Panc1 (cell line): ENCODE measurements around the gene DLG5. TPM values are rescaled to one million over a fixed set of nuclear protein-coding genes. Genes with fewer than 3 reads are reported as not detected.
A peak's percentile ranks its signal among the peaks of the same experiment; 100 is the strongest.

Experiments
- ATAC-seq: fragments of 200-7000 bp; cut with Tn5 transposase; 2 replicates; pipeline ENCODE4 v1.9.1; 2020; ENCODE audit warnings: mild to moderate bottlenecking, moderate library complexity
- BruUV-seq: library from RNA; stranded (reverse); fragments of 400-500 nt; replicated peaks from 2 replicates; lab custom pipeline; 2021; lab: Mats Ljungman, UMichigan
- CTCF ChIA-PET: fragments of 300-600 bp; sonication (Branson Sonifier 250); formaldehyde crosslinking; loops from one replicate; lab custom pipeline; 2022; ENCODE audit warnings: antibody characterized with exemption; lab: Charles Lee
- POLR2A ChIA-PET: fragments of 300-600 bp; sonication (Branson Sonifier 250); formaldehyde crosslinking; loops from one replicate; lab custom pipeline; 2022; ENCODE audit warnings: antibody characterized with exemption; lab: Charles Lee
- DNase-seq: peaks from one replicate; pipeline ENCODE4 v3.0.0-alpha.2; 2010; ENCODE audit warnings: low read depth, low spot score
- H3K27ac ChIP-seq: 2 replicates; pipeline ENCODE4 v1.5.1; 2011; ENCODE audit warnings: mild to moderate bottlenecking, low read length, inconsistent platforms
- H3K27me3 ChIP-seq: fragments of 200-500 bp; sonication (Bioruptor generic); 2 replicates; pipeline ENCODE4 v1.6.0; 2014; ENCODE audit warnings: low read length, inconsistent platforms; ENCODE audit not compliant: control insufficient read depth, insufficient read depth
- H3K36me3 ChIP-seq: fragments of 200-500 bp; sonication (Bioruptor generic); 2 replicates; pipeline ENCODE4 v1.5.1; 2014; ENCODE audit warnings: inconsistent platforms, mild to moderate bottlenecking, low read length, moderate library complexity; ENCODE audit not compliant: control insufficient read depth, insufficient read depth
- H3K4me1 ChIP-seq: 2 replicates; pipeline ENCODE4 v1.5.1; 2011; ENCODE audit warnings: inconsistent platforms, mild to moderate bottlenecking, low read length, moderate library complexity; ENCODE audit not compliant: control insufficient read depth, insufficient read depth
- H3K4me3 ChIP-seq, 2 experiments: 2 replicates each; pipeline ENCODE4 v1.5.1; 2011 to 2012; ENCODE audit warnings: low read depth in 2 of 2, low read length in 2 of 2, mild to moderate bottlenecking in 2 of 2, inconsistent platforms in 1 of 2, moderate library complexity in 1 of 2
- H3K9me3 ChIP-seq: fragments of 200-500 bp; sonication (Bioruptor generic); 2 replicates; pipeline ENCODE4 v1.5.1; 2014; ENCODE audit warnings: low read depth, mild to moderate bottlenecking, inconsistent platforms, low read length, moderate library complexity; ENCODE audit not compliant: control insufficient read depth, insufficient read depth
- POLR2AphosphoS5 ChIP-seq: IDR thresholded peaks from 2 replicates; pipeline ENCODE4 v1.6.1; 2012; ENCODE audit warnings: mild to moderate bottlenecking, low read depth, low read length, moderate library complexity
- REST ChIP-seq, 2 experiments: IDR thresholded peaks; 2 replicates each; pipeline ENCODE4 v1.6.1; 2011 to 2012; ENCODE audit warnings: low read depth in 2 of 2, control low read depth in 1 of 2, low read length in 1 of 2, mild to moderate bottlenecking in 1 of 2, moderate library complexity in 1 of 2; ENCODE audit not compliant: insufficient read depth in 1 of 2
- SIN3A ChIP-seq: IDR thresholded peaks from 2 replicates; pipeline ENCODE4 v1.6.1; 2012; ENCODE audit warnings: low read depth, mild to moderate bottlenecking, low read length, moderate library complexity, borderline replicate concordance; ENCODE audit not compliant: insufficient read depth
- TCF7L2 ChIP-seq: IDR thresholded peaks from 2 replicates; pipeline ENCODE4 v1.6.1; 2011; ENCODE audit warnings: mild to moderate bottlenecking, low read depth, low read length, inconsistent platforms
- in situ Hi-C: cut with HindIII; loops from 2 replicates; pipeline ENCODE4 v1.10.0; 2016; ENCODE audit warnings: low sequenced_read_pairs, low pct_unique_long_range_greater_than_20kb
- intact Hi-C: fragments of 100-400 bp; cut with micrococcal nuclease; formaldehyde crosslinking; loops from one replicate; pipeline ENCODE4 v1.10.0; 2022; ENCODE audit not compliant: unreplicated experiment
- total RNA-seq: library from RNA; stranded (reverse); gene quantifications from one replicate; pipeline ENCODE4 v1.2.1, GENCODE V29; 2021; ENCODE audit not compliant: unreplicated experiment
- TF ChIP-seq, protein P1 (sequence below): fragments of 450-650 bp; IDR thresholded peaks from 2 replicates; pipeline ENCODE4 v1.5.1; 2017; ENCODE audit warnings: mild to moderate bottlenecking

Gene DLG5
- total RNA-seq, 1 experiment from 2014 or later = 85.6 TPM

DNA sequence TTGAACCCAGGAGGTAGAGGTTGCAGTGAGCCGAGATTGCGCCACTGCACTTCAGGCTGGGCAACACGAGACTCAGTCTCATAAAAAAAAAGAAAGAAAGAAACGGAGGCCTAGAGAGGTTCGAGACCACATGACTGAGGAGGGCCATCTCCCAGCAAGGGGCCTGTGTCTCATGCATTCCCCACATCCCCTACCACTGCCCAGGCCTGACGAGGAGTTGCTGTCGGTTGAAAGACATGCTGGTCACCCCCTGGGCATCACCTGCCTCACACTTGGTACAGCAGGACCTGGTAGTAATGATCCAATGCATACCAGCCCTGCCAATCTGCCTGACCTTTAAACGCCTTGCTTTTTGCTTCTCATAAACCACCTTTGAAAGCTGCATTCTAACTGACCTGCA lies 85.9 kb downstream of the DLG5 start:
- H3K4me1 ChIP-seq = peaks cover 4% of the 10 kb centered on the region; the same call in 1 of the 2 replicates
- H3K4me3 ChIP-seq = no peak overlapping the region
- ATAC-seq (no peak), DNase-seq (no peak)
- H3K27me3 ChIP-seq = no peaks in the 10 kb centered on the region
- no TSS peak for BruUV-seq
- no peaks in the 10 kb centered on the region for H3K9me3 ChIP-seq
- H3K27ac ChIP-seq = no peak overlapping the region
- TF ChIP-seq, protein P1, sequence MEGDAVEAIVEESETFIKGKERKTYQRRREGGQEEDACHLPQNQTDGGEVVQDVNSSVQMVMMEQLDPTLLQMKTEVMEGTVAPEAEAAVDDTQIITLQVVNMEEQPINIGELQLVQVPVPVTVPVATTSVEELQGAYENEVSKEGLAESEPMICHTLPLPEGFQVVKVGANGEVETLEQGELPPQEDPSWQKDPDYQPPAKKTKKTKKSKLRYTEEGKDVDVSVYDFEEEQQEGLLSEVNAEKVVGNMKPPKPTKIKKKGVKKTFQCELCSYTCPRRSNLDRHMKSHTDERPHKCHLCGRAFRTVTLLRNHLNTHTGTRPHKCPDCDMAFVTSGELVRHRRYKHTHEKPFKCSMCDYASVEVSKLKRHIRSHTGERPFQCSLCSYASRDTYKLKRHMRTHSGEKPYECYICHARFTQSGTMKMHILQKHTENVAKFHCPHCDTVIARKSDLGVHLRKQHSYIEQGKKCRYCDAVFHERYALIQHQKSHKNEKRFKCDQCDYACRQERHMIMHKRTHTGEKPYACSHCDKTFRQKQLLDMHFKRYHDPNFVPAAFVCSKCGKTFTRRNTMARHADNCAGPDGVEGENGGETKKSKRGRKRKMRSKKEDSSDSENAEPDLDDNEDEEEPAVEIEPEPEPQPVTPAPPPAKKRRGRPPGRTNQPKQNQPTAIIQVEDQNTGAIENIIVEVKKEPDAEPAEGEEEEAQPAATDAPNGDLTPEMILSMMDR = no peak
- TF ChIP-seq TCF7L2 = no peak
- no peak for TF ChIP-seq POLR2AphosphoS5
- TF ChIP-seq REST (IDR thresholded peaks at IDR 0.05; ENCODE audit: insufficient read depth in 1 of 2, low read depth in 2 of 2, low read length in 1 of 2) = no peak
- TF ChIP-seq SIN3A = no peak
- intact Hi-C loops = no loop called here
- ChIA-PET CTCF (interaction anchor here (0.7 kb wide), 1 partner anchor 129 kb away, joined by 3 read pairs; no protein-coding TSS in a partner anchor), POLR2A (no interaction called here)
- in situ Hi-C loops = no loop called here
- H3K36me3 ChIP-seq = no peaks in the 10 kb centered on the region; the same call in 1 of the 2 replicates

- Histone ChIP-seq H3K9me3 (no peaks in the 10 kb centered on the region), H3K27ac (no peak overlapping the region), H3K4me3 (no peak overlapping the region), H3K27me3 (no peaks in the 10 kb centered on the region), H3K36me3 (no peaks in the 10 kb centered on the region; the same call in 1 of the 2 replicates), H3K4me1 (no peaks in the 10 kb centered on the region)
- ChIA-PET CTCF (no interaction called here), POLR2A (no interaction called here)
- in situ Hi-C loops = no loop called here
- ATAC-seq (peak; percentile 37), DNase-seq (no peak)
- TF ChIP-seq TCF7L2 (no peak), POLR2AphosphoS5 (no peak), SIN3A (no peak)
- TF ChIP-seq, protein P1 = no peak
- intact Hi-C loops = no loop called here
- no TSS peak for BruUV-seq
Observed at GRCh38 chr10:77837925-77838595, 88.5 kb downstream of the DLG5 start.
